Fibroblast of pulmonary artery (primary cell): Measurements from ENCODE around the gene BDH2.

ENCODE experiments used
- DNase-seq: peaks from one replicate; pipeline ENCODE4 v3.0.0-alpha.2; 2010; ENCODE audit warnings: low read depth
- H3K4me3 ChIP-seq: replicated peaks from 2 replicates; pipeline ENCODE4 v1.5.1; 2011; ENCODE audit warnings: low read depth, mild to moderate bottlenecking, control low read depth, low read length, moderate library complexity
- CTCF ChIP-seq: IDR thresholded peaks from 2 replicates; pipeline ENCODE4 v1.5.1; 2011; ENCODE audit warnings: mild to moderate bottlenecking, control low read depth, low read length, inconsistent platforms; ENCODE audit errors: missing control alignments

Gene BDH2

GRCh38 chr4:103098756-103099440 is 736 bp downstream of the BDH2 start:
- TF ChIP-seq CTCF: no peak
- DNase-seq: peak; percentile 26
- H3K4me3 ChIP-seq: peak overlapping the region; percentile 75

- peak overlapping the region; percentile 75 for H3K4me3 ChIP-seq
- TF ChIP-seq CTCF: no peak
- no peak for DNase-seq
These were observed 1.3 kb downstream of the BDH2 start for GRCh38 chr4:103098341-103098740.

DNA sequence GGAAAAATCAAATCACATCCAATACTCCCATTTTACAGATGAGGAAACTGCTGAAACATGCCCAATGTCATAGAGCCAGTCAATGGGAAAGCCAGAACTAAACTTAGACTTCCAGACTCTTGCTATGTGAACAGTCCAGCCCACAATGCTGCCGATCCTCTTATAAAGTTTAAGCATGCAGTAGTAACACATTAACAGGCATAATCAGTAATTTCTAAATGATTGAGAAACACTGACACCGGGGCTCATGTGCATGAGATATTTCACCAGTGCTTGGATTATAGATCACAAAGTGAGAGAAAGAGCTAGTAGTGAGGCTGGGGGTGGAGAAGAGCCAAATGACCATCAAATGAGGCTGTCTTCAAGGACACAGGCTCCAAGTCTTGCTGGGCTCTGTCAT is 2.5 kb downstream of the BDH2 start:
- TF ChIP-seq CTCF: no peak
- H3K4me3 ChIP-seq: no peak overlapping the region
- no peak for DNase-seq

GRCh38 chr4:103095080-103095479 is 4.6 kb downstream of the BDH2 start:
- no peak for DNase-seq
- H3K4me3 ChIP-seq: no peak overlapping the region
- no peak for TF ChIP-seq CTCF

- no peak for TF ChIP-seq CTCF
- H3K4me3 ChIP-seq: no peak overlapping the region
- no peak for DNase-seq
These were observed 7.4 kb downstream of the BDH2 start for GRCh38 chr4:103092245-103092644.

GRCh38 chr4:103091601-103092223 is 7.9 kb downstream of the BDH2 start:
- DNase-seq: peak; percentile 85
- TF ChIP-seq CTCF: peak; percentile 60
- H3K4me3 ChIP-seq: no peak overlapping the region

DNA sequence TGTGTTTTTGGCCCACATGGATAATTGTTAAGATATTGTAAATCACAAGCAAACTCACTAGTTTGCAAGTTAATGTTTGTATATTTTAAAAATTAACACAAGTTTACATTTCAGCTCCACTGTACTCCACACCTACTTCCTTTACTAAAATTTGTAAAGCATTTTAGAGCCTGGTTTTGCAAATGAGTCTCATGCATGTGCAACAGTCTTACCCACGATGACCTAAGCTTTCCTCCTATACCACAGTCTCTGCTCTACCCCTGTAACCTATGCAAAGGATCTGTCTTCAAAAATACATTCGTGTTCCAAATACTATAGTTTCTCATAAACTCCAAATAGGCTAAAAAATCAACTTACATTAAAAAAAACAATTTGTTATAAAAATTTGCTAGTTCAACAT is 10.2 kb downstream of the BDH2 start:
- no peak overlapping the region for H3K4me3 ChIP-seq
- no peak for TF ChIP-seq CTCF
- no peak for DNase-seq
